ENCODE results near the gene RBKS. TPM values are rescaled to one million over a fixed set of nuclear protein-coding genes. Genes with fewer than 3 reads are reported as not detected.

RBKS gene
- total RNA-seq, 3 donors from 2014 or later: 0.79 to 1.6 (median 1.2) TPM

GRCh38 chr2:27914805-27915175 is 24.6 kb upstream of the RBKS start:
- Mint-ChIP-seq H3K9me3 (no peaks in the 10 kb centered on the region), H3K4me3 (no peak overlapping the region), H3K4me1 (ENCODE audit: low read depth) (peaks cover 19% of the 10 kb centered on the region), H3K27me3 (ENCODE audit: low read depth) (no peaks in the 10 kb centered on the region), H3K36me3 (ENCODE audit: insufficient read depth) (peaks cover 15% of the 10 kb centered on the region)
- ATAC-seq: no peak
- no peak for DNase-seq

- peaks cover 19% of the 10 kb centered on the region for H3K36me3 Mint-ChIP-seq (ENCODE audit: insufficient read depth)
- DNase-seq (no peak), ATAC-seq (no peak)
- no peak overlapping the region for H3K4me3 Mint-ChIP-seq
- H3K27me3 Mint-ChIP-seq (ENCODE audit: low read depth): no peaks in the 10 kb centered on the region
- peaks cover 15% of the 10 kb centered on the region for H3K4me1 Mint-ChIP-seq (ENCODE audit: low read depth)
- no peaks in the 10 kb centered on the region for H3K9me3 Mint-ChIP-seq
Measured at GRCh38 chr2:27914041-27914804, 24.0 kb upstream of the RBKS start.

- Mint-ChIP-seq H3K4me1 (ENCODE audit: low read depth) (peaks cover 18% of the 10 kb centered on the region), H3K36me3 (ENCODE audit: insufficient read depth) (peaks cover 20% of the 10 kb centered on the region), H3K4me3 (no peak overlapping the region), H3K9me3 (no peaks in the 10 kb centered on the region), H3K27me3 (ENCODE audit: low read depth) (no peaks in the 10 kb centered on the region)
- DNase-seq: no peak
- ATAC-seq: no peak
Measured at GRCh38 chr2:27912512-27912911, 22.3 kb upstream of the RBKS start.

- peaks cover 24% of the 10 kb centered on the region for H3K36me3 Mint-ChIP-seq (ENCODE audit: insufficient read depth)
- no peak for DNase-seq
- ATAC-seq: no peak
- H3K9me3 Mint-ChIP-seq: no peaks in the 10 kb centered on the region
- H3K4me1 Mint-ChIP-seq (ENCODE audit: low read depth): peaks cover 24% of the 10 kb centered on the region
- no peaks in the 10 kb centered on the region for H3K27me3 Mint-ChIP-seq (ENCODE audit: low read depth)
- H3K4me3 Mint-ChIP-seq: no peak overlapping the region
Measured at GRCh38 chr2:27911458-27912210, 21.4 kb upstream of the RBKS start.

- DNase-seq (no peak), ATAC-seq (no peak)
- Mint-ChIP-seq H3K4me1 (ENCODE audit: low read depth) (peaks cover 36% of the 10 kb centered on the region), H3K27me3 (ENCODE audit: low read depth) (no peaks in the 10 kb centered on the region), H3K36me3 (ENCODE audit: insufficient read depth) (peaks cover 36% of the 10 kb centered on the region), H3K4me3 (no peak overlapping the region), H3K9me3 (no peaks in the 10 kb centered on the region)
Measured at GRCh38 chr2:27909901-27910300, 19.7 kb upstream of the RBKS start.

GRCh38 chr2:27907547-27907946 is 17.4 kb upstream of the RBKS start:
- Mint-ChIP-seq H3K4me1 (ENCODE audit: low read depth) (peaks cover 53% of the 10 kb centered on the region), H3K27me3 (ENCODE audit: low read depth) (no peaks in the 10 kb centered on the region), H3K36me3 (ENCODE audit: insufficient read depth) (peaks cover 48% of the 10 kb centered on the region), H3K9me3 (no peaks in the 10 kb centered on the region), H3K4me3 (no peak overlapping the region)
- DNase-seq: no peak
- ATAC-seq: peak; percentile 88 to 94

GRCh38 chr2:27906074-27906473 is 15.9 kb upstream of the RBKS start:
- no peak overlapping the region for H3K4me3 Mint-ChIP-seq
- no peaks in the 10 kb centered on the region for H3K27me3 Mint-ChIP-seq (ENCODE audit: low read depth)
- peaks cover 47% of the 10 kb centered on the region for H3K36me3 Mint-ChIP-seq (ENCODE audit: insufficient read depth)
- no peaks in the 10 kb centered on the region for H3K9me3 Mint-ChIP-seq
- DNase-seq: no peak
- peaks cover 63% of the 10 kb centered on the region for H3K4me1 Mint-ChIP-seq (ENCODE audit: low read depth)
- ATAC-seq: no peak

GRCh38 chr2:27904405-27904665 is 14.1 kb upstream of the RBKS start:
- ATAC-seq (no peak), DNase-seq (no peak)
- no peaks in the 10 kb centered on the region for H3K9me3 Mint-ChIP-seq
- no peak overlapping the region for H3K4me3 Mint-ChIP-seq
- H3K4me1 Mint-ChIP-seq (ENCODE audit: low read depth): peaks cover 71% of the 10 kb centered on the region
- H3K36me3 Mint-ChIP-seq (ENCODE audit: insufficient read depth): peaks cover 44% of the 10 kb centered on the region
- H3K27me3 Mint-ChIP-seq (ENCODE audit: low read depth): no peaks in the 10 kb centered on the region

GRCh38 chr2:27903649-27904404 is 13.6 kb upstream of the RBKS start:
- Mint-ChIP-seq H3K4me3 (no peak overlapping the region), H3K27me3 (ENCODE audit: low read depth) (no peaks in the 10 kb centered on the region), H3K36me3 (ENCODE audit: insufficient read depth) (peaks cover 42% of the 10 kb centered on the region), H3K9me3 (no peaks in the 10 kb centered on the region), H3K4me1 (ENCODE audit: low read depth) (peaks cover 71% of the 10 kb centered on the region)
- ATAC-seq: no peak
- no peak for DNase-seq

- DNase-seq (no peak), ATAC-seq (no peak)
- Mint-ChIP-seq H3K36me3 (ENCODE audit: insufficient read depth) (peaks cover 45% of the 10 kb centered on the region), H3K4me3 (no peak overlapping the region), H3K4me1 (ENCODE audit: low read depth) (peaks cover 73% of the 10 kb centered on the region), H3K9me3 (no peaks in the 10 kb centered on the region), H3K27me3 (ENCODE audit: low read depth) (no peaks in the 10 kb centered on the region)
Measured at GRCh38 chr2:27903018-27903417, 12.8 kb upstream of the RBKS start.

- Mint-ChIP-seq H3K9me3 (no peaks in the 10 kb centered on the region), H3K4me3 (peak overlapping the region; percentile 56), H3K4me1 (ENCODE audit: low read depth) (peaks cover 75% of the 10 kb centered on the region), H3K27me3 (ENCODE audit: low read depth) (no peaks in the 10 kb centered on the region), H3K36me3 (ENCODE audit: insufficient read depth) (peaks cover 44% of the 10 kb centered on the region)
- ATAC-seq (peak; percentile 88 to 92), DNase-seq (no peak)
Measured at GRCh38 chr2:27902098-27902497, 11.9 kb upstream of the RBKS start.

GRCh38 chr2:27901234-27901633 is 11.0 kb upstream of the RBKS start:
- Mint-ChIP-seq H3K36me3 (ENCODE audit: insufficient read depth) (peaks cover 47% of the 10 kb centered on the region), H3K4me3 (no peak overlapping the region)

GRCh38 chr2:27897717-27898116 is 7.5 kb upstream of the RBKS start:
- peaks cover 44% of the 10 kb centered on the region for H3K36me3 Mint-ChIP-seq (ENCODE audit: insufficient read depth)
- DNase-seq (no peak), ATAC-seq (no peak)
- H3K9me3 Mint-ChIP-seq: no peaks in the 10 kb centered on the region
- H3K4me3 Mint-ChIP-seq: no peak overlapping the region
- H3K4me1 Mint-ChIP-seq (ENCODE audit: low read depth): peaks cover 80% of the 10 kb centered on the region
- no peaks in the 10 kb centered on the region for H3K27me3 Mint-ChIP-seq (ENCODE audit: low read depth)

More at GRCh38 chr2:27901234-27901633, 11.0 kb upstream of the RBKS start:
- ATAC-seq (peak; percentile 68 to 70), DNase-seq (peak; percentile 23)
- no peaks in the 10 kb centered on the region for H3K9me3 Mint-ChIP-seq
- peaks cover 77% of the 10 kb centered on the region for H3K4me1 Mint-ChIP-seq (ENCODE audit: low read depth)
- H3K27me3 Mint-ChIP-seq (ENCODE audit: low read depth): no peaks in the 10 kb centered on the region

- H3K36me3 Mint-ChIP-seq (ENCODE audit: insufficient read depth): peaks cover 32% of the 10 kb centered on the region
- DNase-seq: no peak
Measured at GRCh38 chr2:27893006-27893405, 2.8 kb upstream of the RBKS start.

More at GRCh38 chr2:27893006-27893405, 2.8 kb upstream of the RBKS start:
- ATAC-seq: no peak
- Mint-ChIP-seq H3K4me1 (ENCODE audit: low read depth) (peaks cover 86% of the 10 kb centered on the region), H3K27me3 (ENCODE audit: low read depth) (peaks cover 1% of the 10 kb centered on the region), H3K9me3 (no peaks in the 10 kb centered on the region), H3K4me3 (peak overlapping the region; percentile 57)

Data from activated T-cell treated with anti-CD3 and anti-CD28 coated beads, Interleukin-2, amount 50 U/mL, for 4 hours (primary cell).